Endothelial cell (in vitro differentiated cells): ENCODE data around the gene HENMT1. TPM values are rescaled to one million over a fixed set of nuclear protein-coding genes. Genes with fewer than 3 reads are reported as not detected.
"Not testable (repeated sequence)": the region's sequence is repeated elsewhere in the genome, so short reads cannot be mapped to it uniquely, and the experiment has no call there.

Source experiments
- DNase-seq: peaks from one replicate; pipeline ENCODE4 v3.0.0; 2021; ENCODE audit warnings: low spot score
- H3K27ac Mint-ChIP-seq: one replicate; pipeline ENCODE4 v1.8.0; 2021; ENCODE audit warnings: mixed read lengths, inconsistent platforms; ENCODE audit not compliant: unreplicated experiment
- H3K27me3 Mint-ChIP-seq: one replicate; pipeline ENCODE4 v1.8.0; 2021; ENCODE audit warnings: mild to moderate bottlenecking, moderate library complexity, mixed read lengths, inconsistent platforms; ENCODE audit not compliant: unreplicated experiment
- H3K36me3 Mint-ChIP-seq: one replicate; pipeline ENCODE4 v1.8.0; 2021; ENCODE audit warnings: mild to moderate bottlenecking, low read depth, mixed read lengths, inconsistent platforms; ENCODE audit not compliant: unreplicated experiment
- H3K4me1 Mint-ChIP-seq: one replicate; pipeline ENCODE4 v1.8.0; 2021; ENCODE audit warnings: mild to moderate bottlenecking, mixed read lengths, inconsistent platforms; ENCODE audit not compliant: unreplicated experiment
- H3K4me3 Mint-ChIP-seq: one replicate; pipeline ENCODE4 v1.8.0; 2021; ENCODE audit warnings: mild to moderate bottlenecking, mixed read lengths, inconsistent platforms; ENCODE audit not compliant: unreplicated experiment
- H3K9me3 Mint-ChIP-seq: one replicate; pipeline ENCODE4 v1.8.0; 2021; ENCODE audit warnings: mixed read lengths, inconsistent platforms; ENCODE audit not compliant: unreplicated experiment
- total RNA-seq: library from RNA; stranded (reverse); fragmentation: NEBNext Ultra II Directional; extraction: Animal tissue kit (Norgen Biotek cat#: 25700); gene quantifications from one replicate; pipeline ENCODE4 v1.2.1, GENCODE V29; 2021; ENCODE audit not compliant: unreplicated experiment
- TF ChIP-seq, protein P1 (sequence below): fragments of 200-600 bp; sonication (generic); IDR thresholded peaks from one replicate; pipeline ENCODE4 v1.5.0; 2021; ENCODE audit warnings: antibody characterized with exemption; ENCODE audit not compliant: unreplicated experiment

Gene HENMT1
- total RNA-seq, 1 donor from 2014 or later: 10.5 TPM

DNA sequence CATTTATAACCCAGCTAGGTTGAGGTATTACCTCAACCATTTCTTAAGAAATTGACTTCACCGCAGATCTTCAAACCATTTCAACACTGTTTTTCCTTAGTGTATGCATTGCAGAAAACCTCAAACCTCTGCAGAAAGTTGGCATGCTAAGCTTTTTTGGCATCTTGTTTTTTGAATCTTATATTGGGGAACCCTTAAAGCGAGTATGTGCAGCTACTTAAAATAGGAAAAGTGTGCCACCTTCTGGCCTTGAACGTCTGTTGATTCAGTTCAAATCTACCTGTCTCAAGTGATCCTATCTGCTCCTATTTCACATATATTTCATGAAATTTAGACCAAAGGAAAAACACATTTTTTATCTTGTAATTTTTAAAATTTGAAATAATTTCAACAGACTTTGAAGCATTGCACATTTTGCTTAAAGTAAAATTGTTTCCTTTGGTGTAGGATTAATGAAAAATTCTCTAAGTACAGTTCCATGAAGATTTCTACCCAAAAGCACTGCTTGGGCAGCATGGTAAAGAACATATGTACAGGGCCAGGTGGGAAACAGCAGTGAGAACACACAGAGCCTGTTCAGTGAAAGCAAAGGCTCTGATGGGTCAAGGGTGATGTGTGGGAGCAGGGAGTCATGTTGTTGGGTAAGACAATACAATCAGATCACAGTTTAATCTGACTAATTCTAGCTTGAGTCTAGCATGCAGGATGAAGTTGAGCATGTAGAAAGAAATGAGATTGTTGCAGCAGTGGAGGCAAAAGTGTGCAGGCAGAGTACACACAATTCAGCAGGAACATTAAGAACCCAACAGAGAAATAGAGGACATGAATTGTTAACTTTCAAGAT lies 17.2 kb downstream of the HENMT1 start:
- peaks cover 8% of the 10 kb centered on the region for H3K27me3 Mint-ChIP-seq
- peaks cover 18% of the 10 kb centered on the region for H3K36me3 Mint-ChIP-seq
- no peak overlapping the region for H3K4me3 Mint-ChIP-seq
- peaks cover 23% of the 10 kb centered on the region for H3K4me1 Mint-ChIP-seq
- H3K27ac Mint-ChIP-seq: no peak overlapping the region
- no peaks in the 10 kb centered on the region for H3K9me3 Mint-ChIP-seq
- DNase-seq: no peak
- TF ChIP-seq, protein P1, sequence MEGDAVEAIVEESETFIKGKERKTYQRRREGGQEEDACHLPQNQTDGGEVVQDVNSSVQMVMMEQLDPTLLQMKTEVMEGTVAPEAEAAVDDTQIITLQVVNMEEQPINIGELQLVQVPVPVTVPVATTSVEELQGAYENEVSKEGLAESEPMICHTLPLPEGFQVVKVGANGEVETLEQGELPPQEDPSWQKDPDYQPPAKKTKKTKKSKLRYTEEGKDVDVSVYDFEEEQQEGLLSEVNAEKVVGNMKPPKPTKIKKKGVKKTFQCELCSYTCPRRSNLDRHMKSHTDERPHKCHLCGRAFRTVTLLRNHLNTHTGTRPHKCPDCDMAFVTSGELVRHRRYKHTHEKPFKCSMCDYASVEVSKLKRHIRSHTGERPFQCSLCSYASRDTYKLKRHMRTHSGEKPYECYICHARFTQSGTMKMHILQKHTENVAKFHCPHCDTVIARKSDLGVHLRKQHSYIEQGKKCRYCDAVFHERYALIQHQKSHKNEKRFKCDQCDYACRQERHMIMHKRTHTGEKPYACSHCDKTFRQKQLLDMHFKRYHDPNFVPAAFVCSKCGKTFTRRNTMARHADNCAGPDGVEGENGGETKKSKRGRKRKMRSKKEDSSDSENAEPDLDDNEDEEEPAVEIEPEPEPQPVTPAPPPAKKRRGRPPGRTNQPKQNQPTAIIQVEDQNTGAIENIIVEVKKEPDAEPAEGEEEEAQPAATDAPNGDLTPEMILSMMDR: no peak

DNA sequence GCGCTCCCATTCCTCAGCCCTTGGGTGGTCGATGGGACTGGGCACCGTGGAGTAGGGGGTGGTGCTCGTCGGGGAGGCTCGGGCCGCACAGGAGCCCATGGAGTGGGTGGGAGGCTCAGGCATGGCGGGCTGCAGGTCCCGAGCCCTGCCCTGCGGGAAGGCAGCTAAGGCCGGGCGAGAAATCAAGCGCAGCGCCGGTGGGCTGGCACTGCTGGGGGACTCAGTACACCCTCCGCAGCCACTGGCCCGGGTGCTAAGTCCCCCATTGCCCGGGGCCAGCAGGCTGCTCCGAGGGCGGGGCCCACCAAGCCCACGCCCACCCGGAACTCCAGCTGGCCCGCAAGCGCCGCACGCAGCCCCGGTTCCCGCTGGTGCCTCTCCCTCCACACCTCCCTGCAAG lies 20.0 kb downstream of the HENMT1 start:
- DNase-seq, H3K4me1 Mint-ChIP-seq, H3K9me3 Mint-ChIP-seq, H3K27ac Mint-ChIP-seq, H3K27me3 Mint-ChIP-seq, H3K4me3 Mint-ChIP-seq: not testable (repeated sequence)
- peaks cover 13% of the 10 kb centered on the region for H3K36me3 Mint-ChIP-seq

DNA sequence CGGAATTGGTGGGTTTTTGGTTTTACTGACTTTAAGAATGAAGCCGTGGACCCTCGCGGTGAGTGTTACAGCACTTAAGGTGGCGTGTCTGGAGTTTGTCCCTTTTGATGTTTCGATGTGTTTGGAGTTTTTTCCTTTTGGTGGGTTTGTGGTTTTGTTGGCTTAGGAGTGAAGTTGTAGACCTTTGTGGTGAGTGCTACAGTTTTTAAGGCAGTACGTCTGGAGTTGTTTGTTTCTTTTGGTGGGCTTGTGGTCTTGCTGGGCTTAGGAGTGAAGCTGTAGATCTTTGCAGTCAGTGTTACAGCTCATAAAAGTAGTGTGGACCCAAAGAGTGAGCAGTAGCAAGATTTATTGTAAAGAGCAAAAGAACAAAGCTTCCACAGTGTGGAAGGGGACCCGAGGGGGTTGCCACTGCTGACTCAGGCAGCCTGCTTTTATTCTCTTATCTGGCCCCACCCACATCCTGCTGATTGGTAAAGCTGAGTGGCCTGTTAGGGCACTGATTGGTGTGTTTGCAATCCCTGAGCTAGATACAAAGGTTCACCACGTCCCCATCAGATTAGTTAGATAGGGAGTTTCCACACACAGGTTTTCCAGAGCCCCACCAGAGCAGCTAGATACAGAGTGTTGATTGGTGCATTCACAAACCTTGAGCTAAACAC lies 20.9 kb downstream of the HENMT1 start:
- Mint-ChIP-seq H3K27ac (no peak overlapping the region), H3K27me3 (peaks cover 6% of the 10 kb centered on the region), H3K4me1 (peaks cover 8% of the 10 kb centered on the region), H3K9me3 (no peaks in the 10 kb centered on the region), H3K4me3 (no peak overlapping the region), H3K36me3 (peaks cover 13% of the 10 kb centered on the region)
- no peak for DNase-seq
- TF ChIP-seq, protein P1: no peak

DNA sequence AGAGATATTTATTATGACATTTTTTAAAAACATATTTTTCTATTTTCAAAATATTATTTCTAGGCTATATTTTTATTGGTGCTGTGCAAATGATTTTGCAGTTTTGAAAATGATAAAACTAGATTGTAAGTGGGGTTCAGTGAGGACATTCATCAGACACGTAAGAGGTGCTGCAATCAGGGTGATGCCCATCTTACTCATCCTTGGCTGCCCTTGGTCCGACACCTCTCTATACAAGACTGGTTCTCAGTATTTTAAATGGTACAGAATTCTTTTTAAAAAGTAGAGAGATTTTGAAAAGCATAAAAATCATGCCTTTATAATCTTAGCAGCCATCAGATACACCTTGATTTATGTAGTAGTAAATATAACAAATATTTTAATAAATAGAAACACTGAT lies 24.0 kb downstream of the HENMT1 start:
- H3K27ac Mint-ChIP-seq: no peak overlapping the region

DNA sequence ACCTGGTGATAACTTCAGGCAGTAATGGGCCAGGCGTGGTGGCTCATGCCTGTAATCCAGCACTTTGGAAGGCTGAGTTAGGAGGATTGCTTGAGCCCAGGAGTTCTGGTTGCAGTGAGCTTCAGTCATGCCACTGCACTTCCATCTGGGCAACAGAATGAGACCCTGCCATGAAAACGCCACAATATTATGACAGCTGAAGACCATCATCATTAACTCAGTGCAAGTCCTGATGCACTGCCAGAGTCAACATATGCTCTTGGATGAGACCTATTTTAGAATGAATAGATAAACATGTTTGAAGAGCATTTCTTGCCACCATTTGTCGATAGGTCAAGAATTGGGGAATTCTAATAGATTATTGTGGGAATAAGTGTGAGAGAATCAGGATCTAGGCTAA lies 26.4 kb downstream of the HENMT1 start:
- Mint-ChIP-seq H3K27me3 (no peaks in the 10 kb centered on the region), H3K27ac (no peak overlapping the region), H3K4me1 (no peaks in the 10 kb centered on the region), H3K9me3 (no peaks in the 10 kb centered on the region), H3K36me3 (peaks cover 27% of the 10 kb centered on the region), H3K4me3 (no peak overlapping the region)
- DNase-seq: no peak
- TF ChIP-seq, protein P1: no peak

More for the DNA sequence above, 24.0 kb downstream of the HENMT1 start:
- Mint-ChIP-seq H3K4me1 (no peaks in the 10 kb centered on the region), H3K27me3 (peaks cover 4% of the 10 kb centered on the region), H3K36me3 (peaks cover 24% of the 10 kb centered on the region), H3K4me3 (no peak overlapping the region), H3K9me3 (no peaks in the 10 kb centered on the region)
- no peak for DNase-seq
- TF ChIP-seq, protein P1: no peak
